ENCODE data around the gene LCE5A.

DNA sequence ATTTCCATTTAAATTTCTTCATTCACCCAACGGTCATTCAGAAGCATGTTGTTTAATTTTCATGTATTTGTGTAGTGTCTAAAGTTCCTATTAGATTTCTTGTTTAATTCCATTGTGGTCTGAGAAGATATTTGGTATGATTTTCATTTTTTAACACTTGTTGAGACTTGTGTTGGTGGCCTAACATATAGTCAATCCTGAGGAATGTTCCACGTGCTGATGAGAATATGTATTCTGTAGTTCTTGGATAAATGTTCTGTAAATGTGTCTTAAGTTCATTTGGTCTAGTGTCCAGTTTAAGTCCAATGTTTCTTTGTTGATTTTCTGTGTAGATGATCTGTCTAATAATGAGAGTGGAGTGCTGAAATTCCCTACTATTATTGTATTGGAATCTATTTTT is 22.7 kb upstream of the LCE5A start:
- TF ChIP-seq, protein P1, sequence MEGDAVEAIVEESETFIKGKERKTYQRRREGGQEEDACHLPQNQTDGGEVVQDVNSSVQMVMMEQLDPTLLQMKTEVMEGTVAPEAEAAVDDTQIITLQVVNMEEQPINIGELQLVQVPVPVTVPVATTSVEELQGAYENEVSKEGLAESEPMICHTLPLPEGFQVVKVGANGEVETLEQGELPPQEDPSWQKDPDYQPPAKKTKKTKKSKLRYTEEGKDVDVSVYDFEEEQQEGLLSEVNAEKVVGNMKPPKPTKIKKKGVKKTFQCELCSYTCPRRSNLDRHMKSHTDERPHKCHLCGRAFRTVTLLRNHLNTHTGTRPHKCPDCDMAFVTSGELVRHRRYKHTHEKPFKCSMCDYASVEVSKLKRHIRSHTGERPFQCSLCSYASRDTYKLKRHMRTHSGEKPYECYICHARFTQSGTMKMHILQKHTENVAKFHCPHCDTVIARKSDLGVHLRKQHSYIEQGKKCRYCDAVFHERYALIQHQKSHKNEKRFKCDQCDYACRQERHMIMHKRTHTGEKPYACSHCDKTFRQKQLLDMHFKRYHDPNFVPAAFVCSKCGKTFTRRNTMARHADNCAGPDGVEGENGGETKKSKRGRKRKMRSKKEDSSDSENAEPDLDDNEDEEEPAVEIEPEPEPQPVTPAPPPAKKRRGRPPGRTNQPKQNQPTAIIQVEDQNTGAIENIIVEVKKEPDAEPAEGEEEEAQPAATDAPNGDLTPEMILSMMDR (optimal IDR thresholded peaks at IDR 0.05 in 1 of 3, IDR thresholded peaks at IDR 0.05 in 1 of 3, conservative IDR thresholded peaks at IDR 0.05 in 1 of 3; ENCODE audit: extremely low read depth in 1 of 3, insufficient read depth in 2 of 3, low read length in 3 of 3) = no peak
- TF ChIP-seq EZH2 (IDR thresholded peaks at IDR 0.05; ENCODE audit: low read length) = no peak
